IMR-90 (cell line): ENCODE data around the gene CCN6. TPM values are rescaled to one million over a fixed set of nuclear protein-coding genes. Genes with fewer than 3 reads are reported as not detected.
A peak's percentile ranks its signal among the peaks of the same experiment; 100 is the strongest.

Experiments used
- ATAC-seq: fragments of 200-7000 bp; cut with Tn5 transposase; 2 replicates; pipeline ENCODE4 v1.9.1; 2020; ENCODE audit warnings: low read depth, mild to moderate bottlenecking, moderate library complexity
- BruUV-seq: library from RNA; stranded (reverse); fragments of 400-500 nt; replicated peaks from 2 replicates; lab custom pipeline; 2021; lab: Mats Ljungman, UMichigan
- CTCF ChIA-PET: fragments of 300-600 bp; formaldehyde crosslinking; extraction: SDS; loops from one replicate; lab custom pipeline; 2021; ENCODE audit warnings: antibody characterized with exemption; lab: Yijun Ruan, JAX
- POLR2A ChIA-PET: fragments of 300-600 bp; sonication (Branson Sonifier 250); formaldehyde crosslinking; loops from one replicate; lab custom pipeline; 2022; ENCODE audit warnings: antibody characterized with exemption; ENCODE audit not compliant: unreplicated experiment; lab: Charles Lee
- DNase-seq: peaks from one replicate; pipeline ENCODE4 v3.0.0; 2013
- H2AFZ ChIP-seq: replicated peaks from 2 replicates; pipeline ENCODE3; 2013; ENCODE audit warnings: low read length, mild to moderate bottlenecking; ENCODE audit not compliant: poor library complexity
- H2AK5ac ChIP-seq: 2 replicates; pipeline ENCODE4 v1.6.1; 2013; ENCODE audit warnings: low read depth, low read length, inconsistent platforms
- H2AK9ac ChIP-seq: replicated peaks from 2 replicates; pipeline ENCODE3; 2013; ENCODE audit warnings: mild to moderate bottlenecking, low read depth, low read length, moderate library complexity; ENCODE audit not compliant: poor library complexity
- H2BK120ac ChIP-seq: 2 replicates; pipeline ENCODE4 v1.6.1; 2013; ENCODE audit warnings: low read depth, low read length, inconsistent platforms
- H2BK15ac ChIP-seq: 3 replicates; pipeline ENCODE4 v1.6.1; 2013; ENCODE audit warnings: low read depth, low read length, inconsistent platforms
- H2BK20ac ChIP-seq: 2 replicates; pipeline ENCODE4 v1.6.1; 2013; ENCODE audit warnings: low read depth, mild to moderate bottlenecking, inconsistent platforms, low read length, moderate library complexity
- H2BK5ac ChIP-seq: 2 replicates; pipeline ENCODE4 v1.6.1; 2013; ENCODE audit warnings: mild to moderate bottlenecking, low read depth, low read length, inconsistent platforms; ENCODE audit not compliant: poor library complexity, severe bottlenecking
- H3K14ac ChIP-seq: replicated peaks from 2 replicates; pipeline ENCODE4 v1.6.1; 2013; ENCODE audit warnings: low read depth, low read length, inconsistent platforms
- H3K18ac ChIP-seq: 2 replicates; pipeline ENCODE4 v1.6.1; 2013; ENCODE audit warnings: low read depth, low read length, control low read depth
- H3K23ac ChIP-seq: 2 replicates; pipeline ENCODE4 v1.6.1; 2013; ENCODE audit warnings: low read depth, low read length, inconsistent platforms
- H3K27ac ChIP-seq: 2 replicates; pipeline ENCODE4 v1.5.1; 2013; ENCODE audit warnings: mild to moderate bottlenecking, control low read depth, low read length; ENCODE audit not compliant: insufficient read depth
- H3K27me3 ChIP-seq: 2 replicates; pipeline ENCODE4 v1.6.1; 2013; ENCODE audit warnings: low read length; ENCODE audit not compliant: control insufficient read depth, insufficient read depth
- H3K36me3 ChIP-seq: 2 replicates; pipeline ENCODE4 v1.6.1; 2013; ENCODE audit warnings: low read length, mixed read lengths; ENCODE audit not compliant: control insufficient read depth, insufficient read depth
- H3K4ac ChIP-seq: 2 replicates; pipeline ENCODE4 v1.6.1; 2013; ENCODE audit warnings: low read depth, low read length, inconsistent platforms
- H3K4me1 ChIP-seq: 2 replicates; pipeline ENCODE4 v1.6.1; 2013; ENCODE audit warnings: low read length, mixed read lengths; ENCODE audit not compliant: control insufficient read depth, insufficient read depth
- H3K4me2 ChIP-seq: 2 replicates; pipeline ENCODE4 v1.6.1; 2013; ENCODE audit warnings: low read depth, mild to moderate bottlenecking, control low read depth, low read length, moderate library complexity
- H3K4me3 ChIP-seq: 2 replicates; pipeline ENCODE4 v1.5.1; 2013; ENCODE audit warnings: low read depth, mild to moderate bottlenecking, control low read depth, low read length, moderate library complexity; ENCODE audit not compliant: insufficient read depth
- H3K56ac ChIP-seq: 2 replicates; pipeline ENCODE4 v1.6.1; 2013; ENCODE audit warnings: low read length, inconsistent platforms; ENCODE audit not compliant: insufficient read depth; ENCODE audit errors: extremely low read depth
- H3K79me1 ChIP-seq, 2 experiments: 2 replicates each; pipeline ENCODE4 v1.6.1; 2013; ENCODE audit warnings: low read length in 2 of 2, inconsistent platforms in 1 of 2, low read depth in 1 of 2
- H3K9ac ChIP-seq: 2 replicates; pipeline ENCODE4 v1.6.1; 2013; ENCODE audit warnings: low read depth, low read length, control low read depth
- H3K9me1 ChIP-seq: 2 replicates; pipeline ENCODE4 v1.6.1; 2013; ENCODE audit warnings: low read length, inconsistent platforms; ENCODE audit not compliant: insufficient read depth
- H3K9me3 ChIP-seq: 2 replicates; pipeline ENCODE4 v1.6.1; 2013; ENCODE audit warnings: low read length; ENCODE audit not compliant: control insufficient read depth, insufficient read depth
- H4K20me1 ChIP-seq: 2 replicates; pipeline ENCODE4 v1.6.1; 2013; ENCODE audit warnings: low read length, inconsistent platforms; ENCODE audit not compliant: insufficient read depth
- H4K5ac ChIP-seq: 2 replicates; pipeline ENCODE4 v1.6.1; 2013; ENCODE audit warnings: mild to moderate bottlenecking, low read depth, low read length, control low read depth
- H4K8ac ChIP-seq, 2 experiments: 2 replicates each; pipeline ENCODE4 v1.6.1; 2013; ENCODE audit warnings: low read depth in 2 of 2, low read length in 2 of 2, control low read depth in 1 of 2, inconsistent platforms in 1 of 2
- H4K91ac ChIP-seq: 2 replicates; pipeline ENCODE4 v1.6.1; 2013; ENCODE audit warnings: low read depth, low read length, inconsistent platforms; ENCODE audit not compliant: insufficient read depth
- BHLHE40 ChIP-seq: fragments of 150-350 bp; IDR thresholded peaks from 2 replicates; pipeline ENCODE4 v1.6.1; 2016; ENCODE audit warnings: mild to moderate bottlenecking, low read depth, low read length
- CEBPB ChIP-seq: IDR thresholded peaks from 2 replicates; pipeline ENCODE4 v1.6.1; 2012; ENCODE audit warnings: low read depth, low read length, improper control_type of control experiment
- FOS ChIP-seq: fragments of 150-350 bp; IDR thresholded peaks from 2 replicates; pipeline ENCODE4 v1.6.1; 2016; ENCODE audit warnings: low read depth, low read length
- MAFK ChIP-seq: IDR thresholded peaks from 2 replicates; pipeline ENCODE4 v1.6.1; 2012; ENCODE audit warnings: low read depth, low read length, improper control_type of control experiment
- MAZ ChIP-seq: IDR thresholded peaks from 2 replicates; pipeline ENCODE4 v1.6.1; 2012; ENCODE audit warnings: low read depth, mild to moderate bottlenecking, low read length, improper control_type of control experiment, moderate library complexity, borderline replicate concordance
- MXI1 ChIP-seq: IDR thresholded peaks from 2 replicates; pipeline ENCODE4 v1.6.1; 2012; ENCODE audit warnings: low read depth, mild to moderate bottlenecking, low read length, moderate library complexity, borderline replicate concordance
- NFE2L2 ChIP-seq: fragments of 150-350 bp; IDR thresholded peaks from 2 replicates; pipeline ENCODE4 v1.6.1; 2016; ENCODE audit warnings: low read depth, mild to moderate bottlenecking, low read length
- RAD21 ChIP-seq: IDR thresholded peaks from 2 replicates; pipeline ENCODE4 v1.6.1; 2012; ENCODE audit warnings: low read length, improper control_type of control experiment
- RCOR1 ChIP-seq: IDR thresholded peaks from 2 replicates; pipeline ENCODE4 v1.6.1; 2012; ENCODE audit warnings: mild to moderate bottlenecking, low read length, improper control_type of control experiment; ENCODE audit not compliant: insufficient replicate concordance
- RFX5 ChIP-seq: IDR thresholded peaks from 2 replicates; pipeline ENCODE4 v1.8.0; 2012; ENCODE audit warnings: low read depth, mild to moderate bottlenecking, low read length, moderate library complexity
- SMC3 ChIP-seq: fragments of 150-350 bp; IDR thresholded peaks from 2 replicates; pipeline ENCODE4 v1.6.1; 2016; ENCODE audit warnings: low read depth, mild to moderate bottlenecking, antibody characterized with exemption, low read length, moderate library complexity
- WGBS, 2 experiments: methylation state at CpG; one replicate each; pipeline versions ENCODE4 v1.1.5 to v1.1.7; 2013; ENCODE audit warnings: missing lambda C conversion rate in 2 of 2; ENCODE audit not compliant: insufficient read length in 1 of 2; ENCODE audit errors: extremely low coverage in 2 of 2; 5-methylcytosine and 5-hydroxymethylcytosine counted together
- dilution Hi-C: fragments of 300-500 bp; cut with HindIII; formaldehyde crosslinking; loops from one replicate; pipeline ENCODE4 v1.14.3; 2018; ENCODE audit warnings: low sequenced_read_pairs; ENCODE audit not compliant: unreplicated experiment
- in situ Hi-C: fragments of 300-500 bp; cut with MboI; formaldehyde crosslinking; loops from 3 replicates; pipeline ENCODE4 v1.14.3; 2019; ENCODE audit warnings: low sequenced_read_pairs, inconsistent platforms, mixed read lengths
- intact Hi-C: fragments of 100-400 bp; cut with micrococcal nuclease; formaldehyde crosslinking; loops from 2 replicates; pipeline ENCODE4 v1.10.0; 2022
- polyA plus RNA-seq, 3 experiments: library from polyadenylated mRNA; depleted of rRNA; stranded (reverse); fragments of >200 nt; gene quantifications; 2 replicates each; pipeline ENCODE4 v1.2.3, GENCODE V29; 2012; ENCODE audit warnings: low replicate concordance in 1 of 3
- total RNA-seq: library from RNA; depleted of rRNA; stranded (reverse); fragments of >200 nt; gene quantifications from 2 replicates; pipeline ENCODE4 v1.2.3, GENCODE V29; 2012
- TF ChIP-seq, protein P1 (sequence below): fragments of 150-350 bp; IDR thresholded peaks from 2 replicates; pipeline ENCODE4 v1.6.1; 2017; ENCODE audit warnings: mild to moderate bottlenecking, antibody characterized with exemption, low read length, low read depth
- TF ChIP-seq, protein P2 (sequence below): fragments of 150-350 bp; IDR thresholded peaks from 2 replicates; pipeline ENCODE4 v1.6.1; 2016; ENCODE audit warnings: low read depth, mild to moderate bottlenecking, low read length, moderate library complexity, borderline replicate concordance

Gene CCN6
- total and polyA plus RNA-seq, 2 of the 4 experiments (the other 2 are of a cell fraction) = not detected

GRCh38 chr6:112116221-112116620 is 62.3 kb downstream of the CCN6 start:
- H2AK5ac ChIP-seq = no peak overlapping the region
- intact Hi-C loops (no loop called here), in situ Hi-C loops (no loop called here), dilution Hi-C loops (no loop called here)
- no peak overlapping the region for H2AK9ac ChIP-seq
- BruUV-seq = no TSS peak
- H3K79me1 ChIP-seq = no peaks in the 10 kb centered on the region
- WGBS, 2 experiments = no CpG with 5 or more reads among the region's 1 CpG
- POLR2A ChIA-PET = no interaction called here
- H4K20me1 ChIP-seq = no peaks in the 10 kb centered on the region
- ATAC-seq = no peak
- H2BK5ac ChIP-seq = no peak overlapping the region
- no peak overlapping the region for H4K91ac ChIP-seq
- TF ChIP-seq, protein P1, sequence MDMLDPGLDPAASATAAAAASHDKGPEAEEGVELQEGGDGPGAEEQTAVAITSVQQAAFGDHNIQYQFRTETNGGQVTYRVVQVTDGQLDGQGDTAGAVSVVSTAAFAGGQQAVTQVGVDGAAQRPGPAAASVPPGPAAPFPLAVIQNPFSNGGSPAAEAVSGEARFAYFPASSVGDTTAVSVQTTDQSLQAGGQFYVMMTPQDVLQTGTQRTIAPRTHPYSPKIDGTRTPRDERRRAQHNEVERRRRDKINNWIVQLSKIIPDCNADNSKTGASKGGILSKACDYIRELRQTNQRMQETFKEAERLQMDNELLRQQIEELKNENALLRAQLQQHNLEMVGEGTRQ = no peak
- no peak for TF ChIP-seq RCOR1
- no peak for TF ChIP-seq SMC3
- TF ChIP-seq, protein P2, sequence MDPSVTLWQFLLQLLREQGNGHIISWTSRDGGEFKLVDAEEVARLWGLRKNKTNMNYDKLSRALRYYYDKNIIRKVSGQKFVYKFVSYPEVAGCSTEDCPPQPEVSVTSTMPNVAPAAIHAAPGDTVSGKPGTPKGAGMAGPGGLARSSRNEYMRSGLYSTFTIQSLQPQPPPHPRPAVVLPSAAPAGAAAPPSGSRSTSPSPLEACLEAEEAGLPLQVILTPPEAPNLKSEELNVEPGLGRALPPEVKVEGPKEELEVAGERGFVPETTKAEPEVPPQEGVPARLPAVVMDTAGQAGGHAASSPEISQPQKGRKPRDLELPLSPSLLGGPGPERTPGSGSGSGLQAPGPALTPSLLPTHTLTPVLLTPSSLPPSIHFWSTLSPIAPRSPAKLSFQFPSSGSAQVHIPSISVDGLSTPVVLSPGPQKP = no peak
- no peak for TF ChIP-seq MAZ
- no peak for TF ChIP-seq RFX5
- no peak for TF ChIP-seq RAD21
- no peak for TF ChIP-seq NFE2L2
- TF ChIP-seq MAFK = no peak
- no peak for TF ChIP-seq CEBPB
- no peak for TF ChIP-seq BHLHE40
- TF ChIP-seq MXI1 = no peak
- no peak for TF ChIP-seq FOS
- H2AFZ ChIP-seq = no peak overlapping the region
- H3K23ac ChIP-seq = no peak overlapping the region
- H2BK15ac ChIP-seq = 0 out of 3 replicates have a peak overlapping the region, but pooled peaks have one; percentile 29
- no peak overlapping the region for H2BK20ac ChIP-seq
- H3K27ac ChIP-seq = no peak overlapping the region
- H4K8ac ChIP-seq = no peak overlapping the region; a peak in 1 of 4 replicates
- H3K18ac ChIP-seq = no peak overlapping the region
- H3K14ac ChIP-seq = no peak overlapping the region
- H3K27me3 ChIP-seq = no peaks in the 10 kb centered on the region
- H3K4ac ChIP-seq = no peak overlapping the region
- H2BK120ac ChIP-seq = no peak overlapping the region
- no peak overlapping the region for H3K56ac ChIP-seq
- H3K4me3 ChIP-seq = no peak overlapping the region
- DNase-seq = no peak
- no peak overlapping the region for H3K9ac ChIP-seq
- H3K4me1 ChIP-seq = peaks cover 2% of the 10 kb centered on the region
- H3K9me1 ChIP-seq = peaks cover 6% of the 10 kb centered on the region
- CTCF ChIA-PET = interaction anchor here (1.3 kb wide), 1 partner anchor 28 kb away, joined by 3 read pairs; no protein-coding TSS in a partner anchor
- no peaks in the 10 kb centered on the region for H3K9me3 ChIP-seq
- H3K36me3 ChIP-seq = peaks cover 68% of the 10 kb centered on the region
- no peak overlapping the region for H4K5ac ChIP-seq
- H3K4me2 ChIP-seq = no peak overlapping the region
